MCF 10A (cell line): ENCODE results near the gene IFI27. TPM values are rescaled to one million over a fixed set of nuclear protein-coding genes. Genes with fewer than 3 reads are reported as not detected.

Source experiments
- BruUV-seq: library from RNA; stranded (reverse); fragments of 400-500 nt; replicated peaks from 2 replicates; lab custom pipeline; 2021; lab: Mats Ljungman, UMichigan
- CTCF ChIA-PET: fragments of 300-600 bp; sonication (Branson Sonifier 250); formaldehyde crosslinking; extraction: SDS; loops from one replicate; lab custom pipeline; 2021; ENCODE audit warnings: antibody characterized with exemption, inconsistent platforms; lab: Yijun Ruan, JAX
- POLR2A ChIA-PET: fragments of 300-600, 350-650 bp; sonication (Branson Sonifier 250); formaldehyde crosslinking; extraction: SDS; loops from one replicate; lab custom pipeline; 2020; ENCODE audit warnings: antibody characterized with exemption, inconsistent platforms; lab: Yijun Ruan, JAX
- DNase-seq: peaks from one replicate; pipeline ENCODE4 v3.0.0-alpha.2; 2018; ENCODE audit not compliant: unreplicated experiment
- H3K27ac Mint-ChIP-seq: one replicate; pipeline ENCODE4 v1.8.0; 2022; ENCODE audit warnings: mild to moderate bottlenecking, low read depth, mixed read lengths; ENCODE audit not compliant: unreplicated experiment
- H3K27me3 Mint-ChIP-seq: one replicate; pipeline ENCODE4 v1.8.0; 2022; ENCODE audit warnings: mixed read lengths; ENCODE audit not compliant: insufficient read depth, unreplicated experiment
- H3K36me3 Mint-ChIP-seq: one replicate; pipeline ENCODE4 v1.8.0; 2022; ENCODE audit warnings: mild to moderate bottlenecking, moderate library complexity, mixed read lengths; ENCODE audit not compliant: insufficient read depth, unreplicated experiment
- H3K4me1 Mint-ChIP-seq: one replicate; pipeline ENCODE4 v1.8.0; 2022; ENCODE audit warnings: mixed read lengths; ENCODE audit not compliant: insufficient read depth, unreplicated experiment
- H3K4me3 Mint-ChIP-seq: one replicate; pipeline ENCODE4 v1.8.0; 2022; ENCODE audit warnings: mild to moderate bottlenecking, moderate library complexity, mixed read lengths; ENCODE audit not compliant: unreplicated experiment
- H3K9me3 Mint-ChIP-seq: one replicate; pipeline ENCODE4 v1.8.0; 2022; ENCODE audit warnings: mixed read lengths; ENCODE audit not compliant: unreplicated experiment
- CTCF ChIP-seq: fragments of 200-600 bp; IDR thresholded peaks from one replicate; pipeline ENCODE4 v1.8.0; 2022; ENCODE audit warnings: antibody characterized with exemption, mild to moderate bottlenecking; ENCODE audit not compliant: unreplicated experiment
- intact Hi-C: fragments of 100-400 bp; cut with micrococcal nuclease; formaldehyde crosslinking; loops from 2 replicates; pipeline ENCODE4 v1.14.1; 2022
- total RNA-seq: library from RNA; stranded (reverse); gene quantifications from 2 replicates; pipeline ENCODE4 v1.2.3, GENCODE V29; 2022

Gene IFI27
- total RNA-seq, 1 experiment from 2014 or later = 0.63 TPM

- Mint-ChIP-seq H3K27me3 (no peaks in the 10 kb centered on the region), H3K4me3 (no peak overlapping the region), H3K9me3 (no peaks in the 10 kb centered on the region), H3K36me3 (no peaks in the 10 kb centered on the region), H3K4me1 (no peaks in the 10 kb centered on the region), H3K27ac (no peak overlapping the region)
- ChIA-PET CTCF (interaction anchor here (1.4 kb wide), 1 partner anchor 52 kb away, joined by 9 read pairs; no protein-coding TSS in a partner anchor), POLR2A (interaction anchor here (5.2 kb wide), 1 partner anchor 7 kb away, joined by 37 read pairs; the partner anchor contains the start of genes DDX24 and IFI27L1)
- no peak for DNase-seq
- TF ChIP-seq CTCF = no peak
- intact Hi-C loops = no loop called here
- BruUV-seq = no TSS peak
Measured at GRCh38 chr14:94087891-94088290, 22.6 kb upstream of the IFI27 start.

- no TSS peak for BruUV-seq
- H3K27ac Mint-ChIP-seq = no peak overlapping the region
- no peaks in the 10 kb centered on the region for H3K27me3 Mint-ChIP-seq
- H3K4me1 Mint-ChIP-seq = no peaks in the 10 kb centered on the region
- no peak overlapping the region for H3K4me3 Mint-ChIP-seq
- ChIA-PET POLR2A (interaction anchor here (5.2 kb wide), 1 partner anchor 8 kb away, joined by 37 read pairs; the partner anchor contains the start of genes DDX24 and IFI27L1), CTCF (interaction anchor here (0.6 kb wide), 1 partner anchor 1487 kb away, joined by 3 read pairs; no protein-coding TSS in a partner anchor)
- intact Hi-C loops = no loop called here
- H3K36me3 Mint-ChIP-seq = no peaks in the 10 kb centered on the region
- TF ChIP-seq CTCF = no peak
- DNase-seq = no peak
- H3K9me3 Mint-ChIP-seq = no peaks in the 10 kb centered on the region
Measured at GRCh38 chr14:94088516-94088915, 22.0 kb upstream of the IFI27 start.

GRCh38 chr14:94089479-94089878, 21.1 kb upstream of the IFI27 start:
- Mint-ChIP-seq H3K36me3 (no peaks in the 10 kb centered on the region), H3K27me3 (no peaks in the 10 kb centered on the region), H3K4me3 (no peak overlapping the region), H3K4me1 (no peaks in the 10 kb centered on the region), H3K9me3 (no peaks in the 10 kb centered on the region), H3K27ac (no peak overlapping the region)
- CTCF ChIA-PET = interaction anchor here (0.9 to 1.2 kb wide), 2 partner anchors 47 to 53 kb away, joined by 3 to 6 read pairs; no protein-coding TSS in a partner anchor
- no peak for DNase-seq
- POLR2A ChIA-PET = interaction anchor here (0.9 to 5.2 kb wide), 2 partner anchors 9 to 28 kb away, joined by 3 to 37 read pairs; partner anchors contain the start of genes DDX24 and IFI27L1
- BruUV-seq = no TSS peak
- intact Hi-C loops = no loop called here
- TF ChIP-seq CTCF = no peak

GRCh38 chr14:94093418-94093817, 17.1 kb upstream of the IFI27 start:
- Mint-ChIP-seq H3K27ac (no peak overlapping the region), H3K4me3 (no peak overlapping the region), H3K36me3 (no peaks in the 10 kb centered on the region), H3K9me3 (no peaks in the 10 kb centered on the region), H3K27me3 (no peaks in the 10 kb centered on the region), H3K4me1 (no peaks in the 10 kb centered on the region)
- no peak for DNase-seq
- POLR2A ChIA-PET = no interaction called here
- no TSS peak for BruUV-seq
- CTCF ChIA-PET = interaction anchor here (0.9 to 1.3 kb wide), 2 partner anchors 12 to 39 kb away, joined by 3 read pairs; partner anchors contain the start of genes DDX24 and IFI27L1
- no peak for TF ChIP-seq CTCF
- intact Hi-C loops = no loop called here
